ENCODE measurements around the gene AK4.
"Not testable (repeated sequence)": the region's sequence is repeated elsewhere in the genome, so short reads cannot be mapped to it uniquely, and the experiment has no call there.

The AK4 gene

DNA sequence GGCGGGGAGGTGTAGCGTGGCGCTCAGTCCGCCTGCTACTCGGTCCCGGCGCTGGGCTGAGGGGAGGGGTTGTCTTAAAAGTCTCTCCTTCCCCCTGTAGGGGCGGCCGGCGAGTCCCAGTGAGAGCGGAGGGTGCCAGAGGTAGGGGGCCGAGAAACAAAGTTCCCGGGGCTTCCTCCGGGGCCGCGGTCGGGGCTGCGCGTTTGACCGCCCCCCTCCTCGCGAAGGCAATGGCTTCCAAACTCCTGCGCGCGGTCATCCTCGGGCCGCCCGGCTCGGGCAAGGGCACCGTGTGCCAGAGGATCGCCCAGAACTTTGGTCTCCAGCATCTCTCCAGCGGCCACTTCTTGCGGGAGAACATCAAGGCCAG, at the start of gene AK4:
Gene AK4, plus strand, starts transcription at position 26 of the 370 bp plus-strand sequence. Its CDS starts 205 bp downstream, at position 231.
- not testable (repeated sequence) for DNase-seq

DNA sequence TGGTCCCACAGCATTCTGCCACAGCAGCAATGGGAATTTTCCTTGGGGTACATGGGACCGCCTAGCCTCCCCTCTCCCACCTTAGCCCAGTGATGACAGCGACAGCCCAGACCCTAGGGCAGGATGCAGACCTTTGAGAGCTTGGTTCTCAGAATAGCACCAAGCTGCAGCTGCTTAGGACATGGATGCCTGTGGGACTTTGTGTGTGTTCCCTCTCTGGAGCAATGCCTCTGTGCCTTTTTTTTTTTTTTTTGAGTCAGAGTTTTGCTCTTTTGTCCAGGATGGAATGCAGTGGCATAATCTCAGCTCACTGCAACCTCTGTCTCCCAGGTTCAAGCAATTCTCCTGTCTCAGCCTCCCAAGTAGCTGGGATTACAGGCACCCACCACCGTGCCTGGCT, 44.2 kb upstream of the AK4 start:
- no peak for DNase-seq

DNA sequence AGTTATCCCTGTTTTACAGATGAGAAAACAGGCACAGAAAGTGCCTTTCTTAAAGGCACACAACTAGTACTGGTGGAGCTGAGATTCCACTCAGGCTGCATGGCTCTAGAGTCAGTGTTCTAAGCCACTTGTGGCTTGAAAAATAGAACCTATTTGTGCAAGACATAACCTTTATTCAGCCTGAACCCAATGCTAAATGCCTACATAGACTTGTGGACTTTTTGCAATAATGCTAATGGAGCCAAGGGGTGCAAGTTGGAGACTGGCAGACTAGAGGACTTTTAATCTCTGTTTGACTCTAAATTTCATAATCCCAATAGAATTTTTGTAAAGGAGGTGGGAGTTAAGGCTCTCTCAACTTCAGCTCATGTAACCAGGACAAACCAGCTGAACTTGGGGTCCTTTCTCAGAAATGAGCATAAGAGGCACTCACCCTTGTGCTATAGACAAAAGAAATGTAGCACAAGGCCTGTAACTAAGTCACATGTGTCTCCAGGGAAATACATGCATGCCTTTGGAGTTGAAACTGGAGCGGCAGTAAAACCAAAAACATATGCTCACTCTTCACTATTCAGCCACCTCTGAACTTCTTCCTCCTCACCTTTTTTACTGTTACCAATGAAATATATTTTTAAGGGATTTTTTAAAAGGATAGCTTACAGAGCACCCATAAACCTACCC, 43.0 kb upstream of the AK4 start:
- no peak for DNase-seq

DNA sequence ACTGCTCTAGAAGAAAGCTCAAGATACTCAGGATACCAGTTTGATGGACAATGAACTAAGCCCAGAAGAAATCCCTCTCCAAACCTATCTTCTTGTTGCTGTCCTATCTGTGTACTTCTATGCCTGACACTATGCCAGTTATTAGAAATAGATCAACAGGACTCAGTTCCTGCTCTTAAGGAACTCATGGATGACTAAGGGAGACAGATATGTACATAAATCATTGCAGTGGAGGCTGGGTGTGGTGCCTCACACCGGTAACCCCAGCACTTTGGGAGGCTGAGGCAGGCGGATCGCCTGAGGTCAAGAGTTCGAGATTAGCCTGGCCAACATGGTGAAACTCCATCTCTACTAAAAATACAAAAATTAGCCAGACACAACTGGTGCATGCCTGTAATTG, 42.4 kb upstream of the AK4 start:
- no peak for DNase-seq

DNA sequence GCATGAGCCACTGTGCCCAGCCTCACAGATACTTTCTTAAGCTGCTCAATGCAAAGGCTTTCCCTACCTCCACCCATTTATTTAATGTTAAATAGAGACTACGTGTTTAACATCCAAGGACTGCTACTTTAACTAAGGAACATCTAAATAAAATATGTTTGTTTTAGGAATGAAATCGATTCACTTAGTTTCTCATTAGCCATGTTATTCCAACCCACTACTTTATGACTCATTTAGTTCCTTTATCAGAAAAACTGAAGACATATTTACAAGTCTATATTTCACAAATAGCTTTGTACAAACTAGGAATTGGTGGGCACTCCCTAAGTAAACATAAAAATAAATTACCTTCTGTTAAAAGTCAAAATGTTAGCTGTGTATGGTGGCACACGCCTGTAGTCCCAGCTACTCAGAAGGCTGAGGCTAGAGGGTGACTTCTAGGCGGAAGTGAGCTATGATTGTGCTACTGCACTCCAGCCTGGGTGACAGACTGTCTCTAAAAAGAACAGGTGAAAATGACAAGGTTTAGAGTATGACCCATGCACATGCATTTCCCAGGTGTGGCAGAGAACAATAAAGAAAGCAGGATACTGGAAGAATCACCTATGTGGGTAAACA, 39.9 kb upstream of the AK4 start:
- DNase-seq, result no peak

DNA sequence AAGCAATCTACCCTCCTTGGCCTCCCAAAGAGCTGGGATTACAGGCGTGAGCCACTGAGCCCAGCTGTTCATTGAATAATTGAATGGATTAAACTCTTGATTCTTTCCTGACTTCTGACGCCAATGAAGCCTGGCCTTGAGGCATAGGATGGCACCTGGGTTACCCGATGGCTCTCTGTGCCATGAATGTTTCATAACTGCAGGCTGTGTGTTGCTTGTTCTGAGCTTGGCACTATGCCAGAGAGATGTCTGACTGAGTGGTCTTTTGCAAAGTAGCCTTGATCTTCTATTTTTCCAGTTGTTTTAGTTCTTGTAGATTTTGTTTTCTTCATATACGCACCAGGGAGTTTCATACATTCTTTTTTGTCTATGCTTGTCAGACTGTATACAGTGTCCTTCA, 38.5 kb upstream of the AK4 start:
- DNase-seq, result no peak

DNA sequence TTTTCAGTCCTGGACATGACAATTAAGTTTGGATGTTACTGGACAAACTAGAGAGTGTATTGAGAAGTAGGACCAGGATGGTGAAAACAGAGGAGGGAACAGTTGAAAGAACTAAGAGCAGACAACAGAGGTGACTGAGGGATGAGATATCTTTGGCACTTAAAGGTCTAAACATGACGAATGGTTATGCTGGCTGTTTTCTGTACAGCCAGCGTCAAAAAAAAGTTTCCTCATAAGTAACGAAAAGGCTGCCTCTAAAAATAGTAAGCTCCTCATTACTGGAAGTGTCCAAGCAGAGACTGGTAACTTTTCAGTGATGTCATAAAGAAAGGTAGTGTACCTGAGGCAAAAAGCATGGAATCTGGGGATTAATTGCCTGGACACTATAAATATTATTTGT, 35.2 kb upstream of the AK4 start:
- no peak for DNase-seq

DNA sequence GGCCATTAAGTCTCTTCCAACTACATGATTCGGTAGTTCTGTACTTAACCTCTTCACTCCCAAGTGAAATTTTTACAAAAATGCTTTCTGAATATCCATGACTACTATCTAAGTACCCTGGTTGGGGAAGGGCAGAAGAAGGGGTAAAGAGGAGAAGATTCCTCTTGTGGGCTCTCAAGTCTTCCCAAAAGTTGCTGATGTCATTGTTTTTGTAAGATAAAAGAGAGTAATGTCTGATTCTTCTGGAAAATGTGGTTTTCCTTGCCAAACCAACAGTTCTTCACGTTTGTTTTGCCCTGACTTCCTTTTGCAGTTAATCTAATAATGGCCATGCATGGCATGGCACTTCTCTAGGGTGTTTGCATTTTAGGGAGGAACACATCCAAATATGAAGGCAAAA, 34.7 kb upstream of the AK4 start:
- no peak for DNase-seq

DNA sequence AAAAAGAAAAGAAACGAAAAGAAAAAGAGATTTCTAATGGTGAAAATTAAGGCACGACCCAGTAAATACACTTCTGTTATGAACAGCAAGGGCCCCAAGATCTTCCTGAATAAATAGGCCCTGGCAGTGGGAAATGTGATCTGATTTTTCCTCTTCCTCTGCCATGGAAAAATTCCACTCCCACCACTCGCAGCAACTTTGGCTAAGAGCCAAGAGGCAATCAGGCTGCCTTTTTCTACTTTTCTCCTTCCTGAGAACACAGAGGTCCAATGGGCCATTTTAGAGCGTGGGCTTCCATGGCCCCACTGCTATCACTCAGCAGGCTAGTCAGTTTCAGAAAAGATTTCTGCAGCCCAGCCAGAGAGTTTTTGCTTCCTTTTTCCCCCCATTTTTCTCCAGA, 33.7 kb upstream of the AK4 start:
- DNase-seq, result no peak

DNA sequence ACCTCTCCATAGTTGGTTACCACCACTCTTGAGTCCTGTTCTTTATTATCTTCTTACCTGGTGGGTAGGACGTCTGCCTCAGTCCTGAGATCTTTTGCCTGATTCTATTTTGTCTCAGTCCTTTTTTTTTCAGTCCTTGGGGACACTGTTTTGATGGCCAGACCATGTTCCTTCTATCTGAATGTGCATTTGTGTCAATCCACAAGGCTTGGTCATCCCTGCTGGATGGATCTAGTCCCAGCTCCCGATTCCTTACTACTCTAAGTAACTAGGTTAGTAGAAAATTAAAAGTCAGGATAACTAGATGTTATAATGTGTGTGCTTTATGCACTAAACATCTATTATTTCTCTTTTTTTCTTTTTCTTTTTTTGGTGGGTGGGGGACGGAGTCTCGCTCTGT, 28.1 kb upstream of the AK4 start:
- no peak for DNase-seq

DNA sequence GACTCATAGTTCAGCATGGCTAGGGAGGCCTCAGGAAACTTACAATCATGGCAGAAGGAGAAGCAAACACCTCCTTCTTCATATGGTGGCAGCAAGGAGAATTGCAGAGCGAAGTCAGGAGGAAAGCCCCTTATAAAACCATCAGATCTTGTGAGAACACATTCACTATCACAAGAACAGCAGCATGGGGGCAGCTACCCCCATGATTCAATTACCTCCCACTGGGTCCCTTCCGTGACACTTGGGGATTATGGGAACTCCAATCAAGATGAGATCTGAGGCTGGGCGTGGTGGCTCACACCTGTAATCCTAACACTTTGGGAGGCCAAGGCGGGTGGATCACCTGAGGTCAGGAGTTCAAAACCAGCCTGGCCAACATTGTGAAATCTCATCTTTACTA, 18.9 kb upstream of the AK4 start:
- DNase-seq, result not testable (repeated sequence)

DNA sequence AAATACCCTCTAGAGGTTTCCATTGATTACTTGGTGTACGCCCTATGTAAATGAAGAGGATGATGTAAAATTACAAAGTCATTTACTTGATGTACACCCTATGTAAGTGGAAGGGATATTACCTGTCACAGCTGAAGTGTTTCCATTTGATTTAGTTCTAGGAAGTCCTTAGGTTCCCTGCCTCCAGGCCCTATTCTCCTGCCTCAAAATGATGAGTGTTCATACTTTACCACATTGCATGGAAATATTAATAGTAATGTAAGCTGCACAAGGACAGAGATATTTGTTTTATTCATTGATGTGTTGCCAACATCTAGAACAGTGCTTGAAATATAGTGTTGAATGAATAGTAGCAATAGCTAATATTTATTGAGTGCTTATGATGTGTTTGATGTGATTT, 9.5 kb upstream of the AK4 start:
- no peak for DNase-seq

DNA sequence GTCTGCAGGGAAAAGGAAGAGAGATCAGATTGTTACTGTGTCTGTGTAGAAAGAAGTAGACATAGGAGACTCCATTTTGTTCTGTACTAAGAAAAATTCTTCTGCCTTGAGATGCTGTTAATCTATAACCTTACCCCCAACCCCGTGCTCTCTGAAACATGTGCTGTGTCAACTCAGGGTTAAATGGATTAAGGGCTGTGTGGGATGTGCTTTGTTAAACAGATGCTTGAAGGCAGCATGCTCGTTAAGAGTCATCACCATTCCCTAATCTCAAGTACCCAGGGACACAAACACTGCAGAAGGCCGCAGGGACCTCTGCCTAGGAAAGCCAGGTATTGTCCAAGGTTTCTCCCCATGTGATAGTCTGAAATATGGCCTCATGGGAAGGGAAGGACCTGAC, 8.2 kb upstream of the AK4 start:
- not testable (repeated sequence) for DNase-seq

DNA sequence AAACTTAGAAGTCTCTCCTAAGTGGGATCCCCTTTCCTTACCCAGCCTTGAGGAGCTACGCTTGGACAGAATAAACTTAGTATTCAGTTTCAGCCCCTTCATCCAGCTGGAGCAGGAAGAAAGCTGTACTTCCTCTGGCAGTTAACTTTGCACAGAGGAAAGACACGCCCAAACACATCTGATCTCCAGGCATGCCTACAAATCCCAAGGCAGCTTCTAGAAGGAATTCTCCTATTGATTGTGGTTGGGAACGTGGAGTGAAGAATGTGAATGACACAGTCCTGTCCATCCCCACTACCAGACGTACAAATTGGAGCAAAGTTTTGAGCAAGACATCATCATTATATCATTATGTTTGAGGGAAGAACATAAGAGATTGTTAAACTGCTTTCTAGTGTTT, 6.6 kb upstream of the AK4 start:
- no peak for DNase-seq

DNA sequence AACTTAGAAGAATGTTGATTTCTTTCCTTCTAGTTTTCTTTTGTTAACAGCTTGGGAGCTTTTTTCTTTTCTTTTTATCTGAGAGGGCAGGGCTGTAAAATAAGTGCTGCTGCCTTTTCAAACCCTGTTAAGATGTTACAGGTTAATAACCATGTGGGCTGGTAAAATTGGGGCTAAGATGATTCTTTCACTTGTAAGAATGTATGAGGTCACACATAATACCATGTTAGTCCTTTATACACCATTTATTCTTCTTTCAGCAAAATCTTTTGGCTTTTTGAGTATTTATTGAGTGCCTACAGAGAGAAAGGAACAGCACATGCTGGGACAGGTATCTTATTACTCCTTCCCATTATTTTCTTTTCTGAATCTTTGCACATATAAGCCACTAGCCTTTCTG, 6.1 kb upstream of the AK4 start:
- no peak for DNase-seq

DNA sequence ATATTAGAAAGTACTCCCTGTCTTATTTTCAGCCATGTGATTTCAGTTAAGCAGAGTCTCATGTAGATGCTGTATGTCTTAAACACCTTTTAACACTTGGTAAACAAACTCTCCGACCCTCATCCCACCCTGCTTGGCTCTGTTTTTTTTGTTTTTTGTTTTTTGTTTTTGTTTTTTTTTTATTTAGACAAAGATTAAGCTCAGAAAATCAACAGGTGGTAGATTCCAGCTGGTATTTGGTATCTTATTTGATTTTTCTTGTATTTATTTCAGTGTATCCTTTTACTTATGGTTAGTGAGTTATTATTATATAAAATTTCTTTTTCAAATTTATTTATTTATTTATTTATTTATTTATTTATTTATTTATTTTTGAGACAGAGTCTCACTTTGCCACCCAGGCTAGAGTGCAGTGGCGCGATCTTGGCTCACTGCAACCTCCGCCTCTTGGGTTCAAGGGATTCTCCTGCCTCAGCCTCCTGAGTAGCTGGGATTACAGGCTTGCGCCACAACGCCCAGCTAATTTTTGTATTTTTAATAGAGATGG, 4.8 kb upstream of the AK4 start:
- not testable (repeated sequence) for DNase-seq

DNA sequence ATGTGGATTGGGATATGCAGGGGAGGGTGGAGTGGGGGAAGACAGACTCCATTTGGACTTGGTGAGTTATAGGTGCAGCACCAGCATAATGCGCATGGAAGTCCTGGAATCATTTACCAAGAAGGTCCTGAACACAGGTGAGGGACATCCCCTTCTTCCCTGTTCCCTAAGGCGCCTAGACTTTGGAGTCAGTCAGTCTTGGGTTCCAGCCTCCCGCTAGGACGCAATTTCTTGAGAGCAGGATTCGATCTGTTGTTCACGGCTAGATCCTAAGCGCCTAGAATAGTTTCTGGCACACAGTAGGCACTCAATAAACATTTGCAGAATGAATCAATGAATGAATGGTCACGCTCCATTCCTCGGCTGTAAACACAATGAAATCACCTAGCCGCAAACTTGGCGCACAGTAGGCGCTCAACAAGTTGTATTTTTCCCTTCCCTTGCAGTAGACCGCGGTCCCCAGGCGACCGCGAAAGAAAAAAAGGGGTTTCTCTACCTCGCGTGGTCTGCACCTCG, 1.0 kb upstream of the AK4 start:
- no peak for DNase-seq

DNA sequence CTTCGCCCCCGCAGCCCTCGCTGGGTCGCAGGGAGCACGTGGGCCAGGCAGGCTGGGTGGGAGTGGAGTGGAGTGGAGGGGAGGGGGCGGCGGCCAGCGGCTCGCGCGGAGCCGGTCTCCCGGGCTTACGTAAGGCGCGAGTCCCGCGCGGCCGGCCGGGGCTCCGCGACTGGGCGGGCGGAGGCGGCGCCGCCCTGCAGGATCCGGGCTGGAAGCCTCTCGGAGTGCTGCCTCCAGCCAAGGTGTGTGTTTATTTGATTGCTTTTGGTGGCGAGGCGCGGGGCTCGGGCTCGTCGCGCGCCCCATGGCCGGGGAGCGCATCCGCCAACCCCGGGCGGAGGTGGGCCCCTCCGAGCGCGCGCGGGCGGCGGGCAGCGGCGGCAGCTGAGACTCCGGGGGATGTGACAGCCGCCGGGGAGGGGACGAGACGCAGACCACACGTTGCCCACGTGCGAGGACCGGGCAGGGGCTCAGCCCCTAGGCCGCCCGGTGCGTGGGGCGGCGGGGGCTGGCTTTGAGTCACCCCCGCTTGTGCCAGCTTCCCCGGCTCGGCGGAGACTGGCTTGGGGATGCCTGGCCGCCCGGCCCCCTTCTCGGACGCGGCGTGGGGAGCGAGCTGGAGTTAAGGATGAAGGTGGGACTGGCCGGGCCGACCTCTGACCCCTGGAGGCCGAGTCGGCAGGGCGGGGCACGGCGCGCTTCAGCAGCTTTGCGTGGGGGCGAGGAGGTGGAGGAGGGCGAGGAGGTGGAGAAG, 402 bp upstream of the AK4 start:
- peak in 1 of 2 experiments; percentile 16 for DNase-seq

DNA sequence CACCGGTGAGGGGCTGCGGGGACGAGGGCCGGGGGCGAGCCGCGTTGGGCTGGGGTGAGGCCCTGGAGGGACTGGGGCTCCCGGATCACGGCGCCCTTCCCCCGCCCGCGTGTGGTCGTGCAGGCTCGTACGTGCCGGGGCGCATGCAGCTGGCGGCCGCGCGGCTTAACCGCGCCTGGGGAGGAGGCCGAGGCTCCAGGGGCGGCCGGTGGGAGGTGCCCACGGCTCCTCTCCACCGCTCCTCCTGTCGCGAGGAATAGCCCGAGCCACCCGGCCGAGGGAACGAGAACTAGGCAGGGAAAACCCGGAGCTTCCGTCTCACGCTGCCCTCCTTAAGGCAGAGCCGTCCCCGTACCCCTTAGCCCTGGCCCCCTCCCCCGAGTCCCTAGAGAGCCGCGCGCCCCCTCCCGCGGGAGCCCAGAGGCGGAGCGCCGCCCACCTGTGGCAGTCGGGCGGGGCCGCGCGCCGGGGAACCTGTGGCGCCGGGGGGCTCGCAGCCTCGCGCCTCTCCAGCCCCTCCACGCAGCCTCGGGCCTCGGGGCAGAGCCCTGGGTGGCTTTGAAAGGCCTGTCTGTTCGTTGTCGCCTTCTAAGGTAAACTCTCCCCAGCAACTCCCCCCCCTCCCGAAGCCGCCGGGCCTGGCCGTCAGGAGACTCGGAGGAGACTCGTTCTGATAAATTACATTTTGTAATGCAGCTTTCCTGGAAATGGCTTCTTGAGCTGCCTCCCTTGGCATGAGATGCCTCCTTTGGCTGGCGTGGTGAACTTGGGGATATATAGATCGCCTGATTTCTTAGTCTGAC, 746 bp downstream of the AK4 start:
- peak; percentile 31 to 47 for DNase-seq

DNA sequence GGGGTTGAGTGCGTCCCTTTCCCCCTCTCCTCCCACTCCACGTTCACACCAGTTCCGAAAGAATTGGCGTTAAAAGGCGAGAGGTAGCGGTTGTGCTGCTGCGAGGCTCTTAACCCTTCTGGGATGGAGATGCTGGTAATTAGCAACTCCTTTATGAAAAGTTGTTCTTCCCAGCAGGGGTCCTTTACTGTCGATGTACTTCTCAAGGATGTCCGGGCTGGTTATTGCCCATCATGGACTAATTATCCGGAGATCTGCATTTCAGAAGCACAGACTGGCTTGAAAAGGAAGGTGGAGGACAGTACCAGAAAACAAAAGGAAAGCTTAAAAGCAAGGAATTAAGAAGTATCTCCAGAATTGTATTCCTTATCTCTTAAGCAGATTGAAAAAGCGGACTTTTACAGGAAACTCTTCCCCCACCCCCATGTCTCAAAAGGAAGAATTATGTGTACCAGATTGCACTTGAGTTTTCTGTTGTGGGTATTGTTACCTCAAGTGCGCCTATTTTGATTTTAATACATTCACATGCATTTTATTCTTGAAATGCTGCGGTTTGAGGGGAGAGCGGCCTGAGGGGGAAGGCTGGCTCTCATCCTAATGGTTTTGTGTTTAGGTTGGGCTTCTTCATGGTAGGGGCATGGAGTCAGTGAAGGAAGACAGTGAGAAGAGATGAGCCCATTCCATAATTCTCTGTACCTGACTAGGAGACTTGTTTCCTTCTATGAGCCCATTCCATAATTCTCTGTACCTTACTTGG, 1.5 kb downstream of the AK4 start:
- no peak for DNase-seq

DNA sequence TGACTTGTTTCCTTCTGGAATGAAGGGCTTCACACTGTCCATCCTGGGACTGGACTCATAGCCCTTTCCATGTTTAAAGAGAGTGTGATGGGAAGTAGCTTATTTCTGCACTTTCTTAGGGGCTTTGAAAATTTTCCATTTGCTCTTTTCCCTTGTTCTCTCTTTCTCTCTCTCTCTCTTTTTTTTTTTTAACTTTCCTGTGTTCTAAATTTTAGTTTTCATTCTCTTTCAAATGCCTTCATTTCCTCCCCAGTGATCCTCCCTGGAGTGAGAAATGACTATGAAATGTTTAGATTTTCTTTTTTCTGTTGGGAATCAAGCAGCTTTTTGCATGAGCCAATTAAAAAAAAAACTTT, 2.1 kb downstream of the AK4 start:
- DNase-seq, result no peak

DNA sequence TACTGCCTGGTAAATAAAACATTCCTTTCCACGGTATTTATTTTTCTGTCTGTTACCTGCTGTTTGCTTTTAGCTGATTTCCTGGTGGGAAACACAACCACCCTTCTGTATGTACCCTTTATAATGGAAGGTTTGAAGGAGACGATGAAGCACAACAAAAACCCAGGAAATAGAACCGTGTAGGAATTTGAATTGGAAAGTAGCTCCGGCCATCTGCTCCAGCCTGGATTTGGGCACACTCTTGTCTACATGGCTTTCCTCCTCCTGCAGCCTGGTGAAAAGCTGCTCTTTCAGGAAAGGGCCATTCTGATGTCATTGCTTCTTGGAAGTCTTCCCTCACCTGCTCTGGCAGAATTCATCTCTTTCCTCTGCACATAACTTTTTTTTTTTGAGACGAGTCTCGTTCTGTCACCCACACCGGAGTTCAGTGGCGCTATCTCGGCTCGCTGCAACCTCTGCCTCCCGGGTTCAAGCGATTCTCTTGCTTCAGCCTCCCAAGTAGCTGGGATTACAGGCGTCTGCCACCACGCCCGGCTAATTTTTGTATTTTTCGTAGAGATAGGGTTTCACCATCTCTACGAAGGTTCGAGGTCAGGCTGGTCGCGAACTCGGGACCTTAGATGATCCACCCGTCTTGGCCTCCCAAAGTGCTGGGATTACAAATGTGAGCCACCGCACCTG, 2.7 kb downstream of the AK4 start:
- no peak for DNase-seq
